Skeletal muscle cell (primary cell): ENCODE measurements around the gene ADARB2.

ENCODE experiments used
- DNase-seq: peaks from one replicate; pipeline ENCODE4 v3.0.0-alpha.2; 2010; ENCODE audit warnings: low read depth
- H3K4me3 ChIP-seq: 2 replicates; pipeline ENCODE4 v1.5.1; 2011; ENCODE audit warnings: low read depth, mild to moderate bottlenecking, control low read depth, low read length, moderate library complexity

Gene ADARB2

DNA sequence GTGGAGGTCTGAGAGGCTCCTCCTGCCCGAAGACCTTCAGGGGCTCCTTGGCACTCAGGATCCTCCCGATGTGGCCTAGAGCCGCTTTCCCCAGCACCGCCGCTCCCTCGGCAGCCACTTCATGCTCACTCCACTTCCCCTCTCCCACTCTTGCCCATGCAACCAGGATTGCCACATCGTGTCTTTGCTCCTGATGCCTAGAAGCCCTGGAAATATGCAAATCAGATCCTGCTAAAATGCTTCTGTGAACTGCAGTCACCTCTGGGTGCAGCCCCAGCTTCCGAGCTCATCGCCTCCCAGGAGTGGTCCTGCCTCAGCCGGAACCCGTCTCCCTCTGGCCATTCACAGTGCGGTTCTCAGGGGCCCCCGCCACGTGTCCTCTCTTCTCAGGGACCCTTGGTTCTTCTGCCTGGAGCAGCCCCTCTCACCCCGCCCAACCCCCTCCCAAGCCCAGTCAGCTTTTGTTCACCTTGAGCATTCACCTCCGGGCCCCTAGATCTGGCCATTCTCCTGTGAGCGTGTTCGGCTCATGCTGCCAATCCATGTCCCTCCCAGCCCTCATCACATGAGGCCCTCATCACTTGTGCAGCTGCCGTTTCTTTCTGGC is 175.5 kb downstream of the ADARB2 start:
- no peak for DNase-seq
- no peak overlapping the region for H3K4me3 ChIP-seq

- no peak for DNase-seq
- no peak overlapping the region for H3K4me3 ChIP-seq
Measured at GRCh38 chr10:1560535-1561192, 176.7 kb downstream of the ADARB2 start.

- H3K4me3 ChIP-seq: no peak overlapping the region
- DNase-seq: no peak
Measured at GRCh38 chr10:1559761-1560160, 177.6 kb downstream of the ADARB2 start.

DNA sequence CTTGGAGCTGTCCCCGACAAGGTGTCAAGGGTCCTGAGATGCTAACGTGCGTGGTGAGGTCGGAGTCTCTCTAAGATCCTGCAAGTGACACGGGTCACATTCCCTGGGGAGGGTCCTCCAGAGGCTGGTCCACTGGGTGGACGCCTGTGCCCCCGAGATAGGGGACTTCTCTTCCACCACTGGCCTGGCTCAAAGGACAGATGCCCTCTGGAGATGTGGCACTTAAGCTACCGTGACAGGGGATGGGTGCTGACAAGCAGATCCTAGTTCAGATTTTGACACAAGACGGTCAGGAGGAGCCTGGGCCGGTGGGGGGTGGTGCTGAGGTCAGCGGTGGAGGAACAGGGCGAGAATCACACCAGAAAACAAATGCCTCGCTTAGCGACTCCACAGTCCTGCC is 178.0 kb downstream of the ADARB2 start:
- no peak for DNase-seq
- no peak overlapping the region for H3K4me3 ChIP-seq

DNA sequence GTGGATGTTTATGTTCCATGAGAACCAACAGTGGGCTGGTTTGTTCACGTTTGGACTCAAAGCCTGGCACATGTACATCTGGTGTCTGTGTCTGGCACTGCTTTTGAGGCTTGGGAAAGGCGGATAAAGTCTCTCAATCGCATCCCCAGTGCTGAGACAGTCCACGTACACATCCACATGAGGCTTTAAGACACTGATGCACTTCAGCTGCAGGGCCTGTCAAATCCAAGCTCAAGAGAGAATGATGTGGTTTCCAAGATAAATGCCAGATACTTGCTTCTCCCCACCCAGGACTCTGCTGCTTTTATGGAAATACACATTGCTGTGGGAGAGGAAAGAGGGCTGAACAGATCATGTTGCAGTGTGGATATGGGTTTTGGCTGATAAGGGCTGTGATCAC is 178.4 kb downstream of the ADARB2 start:
- no peak overlapping the region for H3K4me3 ChIP-seq
- no peak for DNase-seq

DNA sequence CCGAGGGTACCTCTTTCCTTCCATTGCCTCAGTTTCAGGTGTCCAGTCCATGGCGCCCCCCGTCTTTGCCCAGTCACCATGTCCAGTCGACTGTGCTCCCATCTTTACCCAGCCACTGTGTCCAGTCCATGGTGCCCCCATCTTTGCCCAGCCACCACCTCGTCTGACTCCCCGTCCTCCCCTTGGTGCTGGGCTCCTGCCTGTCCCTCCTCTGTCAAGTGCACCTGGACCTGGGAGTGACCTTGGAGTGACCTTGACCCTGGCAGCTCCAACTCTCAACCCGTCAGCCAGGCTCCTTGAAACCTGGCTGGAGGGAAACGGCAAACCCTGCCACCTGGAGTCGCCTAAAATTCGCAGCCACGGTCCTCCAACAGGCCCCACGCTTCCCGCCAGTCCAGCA is 180.2 kb downstream of the ADARB2 start:
- no peak overlapping the region for H3K4me3 ChIP-seq
- no peak for DNase-seq

GRCh38 chr10:1556496-1556895 is 180.8 kb downstream of the ADARB2 start:
- no peak for DNase-seq
- H3K4me3 ChIP-seq: no peak overlapping the region

GRCh38 chr10:1553951-1554350 is 183.4 kb downstream of the ADARB2 start:
- DNase-seq: no peak
- no peak overlapping the region for H3K4me3 ChIP-seq

GRCh38 chr10:1552881-1553670 is 184.2 kb downstream of the ADARB2 start:
- no peak overlapping the region for H3K4me3 ChIP-seq
- DNase-seq: no peak

GRCh38 chr10:1552406-1552805 is 184.9 kb downstream of the ADARB2 start:
- no peak for DNase-seq
- no peak overlapping the region for H3K4me3 ChIP-seq

GRCh38 chr10:1551636-1552338 is 185.5 kb downstream of the ADARB2 start:
- no peak overlapping the region for H3K4me3 ChIP-seq
- no peak for DNase-seq

- DNase-seq: no peak
- H3K4me3 ChIP-seq: no peak overlapping the region
Measured at GRCh38 chr10:1550616-1551015, 186.7 kb downstream of the ADARB2 start.

DNA sequence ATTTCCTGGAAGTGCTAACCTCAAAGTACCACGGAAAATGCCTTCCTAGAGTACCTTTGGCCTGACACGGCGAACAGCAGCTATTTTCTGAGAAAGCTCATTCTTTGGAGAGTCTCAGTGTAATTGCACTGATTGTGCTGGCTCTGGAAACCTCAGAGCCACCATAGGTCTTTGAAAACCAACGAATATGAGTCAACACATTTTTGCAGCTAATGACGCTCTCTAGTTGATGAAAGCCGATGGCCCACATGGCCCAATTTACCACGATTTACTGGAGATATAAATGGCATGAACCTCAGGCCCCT is 187.1 kb downstream of the ADARB2 start:
- no peak overlapping the region for H3K4me3 ChIP-seq
- no peak for DNase-seq

DNA sequence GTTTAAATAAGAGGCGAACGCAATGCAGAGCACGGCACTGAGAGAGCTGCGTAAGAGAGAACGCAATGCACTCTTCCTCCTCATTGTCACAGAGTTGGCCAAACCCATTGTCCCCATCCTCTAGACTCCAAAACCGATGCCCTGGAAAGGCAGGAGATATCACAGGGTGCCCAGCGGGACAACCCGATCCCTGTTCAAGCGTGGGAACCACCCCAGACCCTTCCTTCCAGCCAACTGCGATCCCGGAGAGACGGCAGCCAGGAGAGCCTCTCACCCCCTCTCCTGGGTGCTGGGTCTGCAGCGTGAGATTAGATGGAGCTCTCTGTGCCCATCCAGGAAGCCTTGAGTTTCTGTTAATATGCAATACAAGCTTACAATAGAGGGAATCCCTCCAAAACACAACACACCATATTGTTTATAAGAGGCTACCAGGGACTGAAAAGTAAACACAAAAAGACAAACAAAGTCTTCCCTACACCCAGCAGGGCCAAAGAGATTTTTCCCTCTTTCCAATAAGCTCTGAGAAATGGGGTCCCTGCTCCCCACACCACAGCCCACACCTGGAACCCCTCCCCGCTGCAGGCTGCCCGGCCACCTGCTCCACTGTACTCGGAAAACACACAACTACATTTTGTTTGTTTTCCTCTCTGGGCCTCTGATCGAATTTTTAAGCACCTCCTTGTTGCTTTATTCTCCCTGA is 187.6 kb downstream of the ADARB2 start:
- no peak for DNase-seq
- no peak overlapping the region for H3K4me3 ChIP-seq

DNA sequence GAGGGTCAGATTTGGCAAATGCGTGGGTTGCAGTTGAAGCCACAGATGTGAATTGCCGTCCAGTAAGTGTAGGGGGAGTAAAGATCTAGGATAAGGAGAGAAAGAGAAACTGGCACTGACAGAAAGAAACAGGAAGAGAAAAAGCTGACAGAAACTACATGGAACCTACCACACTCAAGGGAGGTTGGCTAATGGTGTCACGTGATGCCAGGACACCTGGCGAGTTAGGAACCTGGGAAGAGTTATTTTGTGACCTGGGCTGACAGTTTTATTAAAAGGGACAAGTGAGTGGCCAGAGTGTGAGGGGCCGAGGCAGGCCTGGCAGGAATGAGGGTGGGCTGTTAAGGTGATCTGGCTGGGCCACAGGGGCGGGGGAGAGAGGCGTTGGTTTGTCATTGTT is 188.7 kb downstream of the ADARB2 start:
- DNase-seq: no peak

DNA sequence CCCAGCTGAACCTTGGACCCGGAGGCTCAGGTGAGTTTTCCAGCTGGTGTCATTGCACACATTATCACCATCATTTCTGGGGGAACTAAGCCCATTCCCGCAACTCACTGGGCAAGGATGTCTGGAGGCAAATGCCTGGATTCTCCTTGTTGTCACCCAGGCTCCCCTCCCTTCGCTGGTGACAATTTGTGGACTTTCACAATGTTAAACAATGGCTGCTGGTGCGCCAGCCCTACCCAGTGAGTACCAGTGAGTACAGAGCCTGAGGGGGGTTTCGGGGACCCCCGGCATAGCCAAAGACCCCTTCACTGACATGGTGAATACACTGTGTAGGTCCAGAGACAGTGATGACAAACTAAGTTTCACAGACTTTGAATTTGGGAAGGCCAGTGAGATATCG is 189.2 kb downstream of the ADARB2 start:
- no peak for DNase-seq
- no peak overlapping the region for H3K4me3 ChIP-seq

More for the DNA sequence above, 188.7 kb downstream of the ADARB2 start:
- no peak overlapping the region for H3K4me3 ChIP-seq

DNA sequence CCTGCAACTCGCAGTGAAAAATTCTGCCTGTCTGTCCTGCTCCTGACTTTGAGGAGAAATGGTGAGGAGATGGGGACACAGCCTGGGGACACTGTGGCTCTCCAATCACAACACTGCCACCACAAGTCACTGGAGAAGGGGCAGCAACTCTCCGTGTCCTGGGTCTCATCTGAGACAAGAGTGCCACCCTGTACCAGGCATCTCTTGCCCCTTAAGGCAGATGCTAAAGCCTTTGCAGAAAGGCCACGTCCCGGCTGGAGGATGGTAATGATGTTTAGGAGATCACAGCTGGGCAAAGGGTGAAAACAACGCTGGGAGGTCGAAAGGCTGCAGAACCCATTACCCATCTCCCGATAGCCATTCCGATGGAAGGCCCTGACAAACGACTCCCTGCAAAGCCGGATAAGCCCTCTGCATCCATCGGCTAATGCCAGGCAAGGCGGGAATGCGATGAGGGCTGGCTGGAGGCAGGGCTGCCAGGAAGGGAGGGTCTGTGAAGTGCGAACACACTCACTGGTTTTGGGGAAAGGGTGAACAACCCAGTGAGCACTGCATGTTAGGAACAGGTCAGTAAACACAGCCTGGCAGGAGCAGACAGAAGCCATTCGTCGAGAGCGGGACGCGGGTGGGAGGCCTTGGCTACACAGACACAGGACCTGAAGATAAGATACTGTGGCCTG is 190.8 kb downstream of the ADARB2 start:
- no peak overlapping the region for H3K4me3 ChIP-seq
- no peak for DNase-seq

- no peak for DNase-seq
- no peak overlapping the region for H3K4me3 ChIP-seq
Measured at GRCh38 chr10:1545524-1545923, 191.8 kb downstream of the ADARB2 start.

- H3K4me3 ChIP-seq: no peak overlapping the region
- no peak for DNase-seq
Measured at GRCh38 chr10:1544929-1545328, 192.4 kb downstream of the ADARB2 start.
